ENCODE measurements around the gene STXBP4. TPM values are rescaled to one million over a fixed set of nuclear protein-coding genes. Genes with fewer than 3 reads are reported as not detected.

The STXBP4 gene
- total RNA-seq, 4 donors from 2014 or later = 2.8 to 10.3 (median 5.6) TPM

GRCh38 chr17:54971147-54971546 is 2.6 kb downstream of the STXBP4 start:
- intact Hi-C loops (cut with DNase I; ENCODE audit: low total_unique reads) = no loop called here
- TF ChIP-seq CTCF (IDR thresholded peaks at IDR 0.05) = no peak
- TF ChIP-seq POLR2A (IDR thresholded peaks at IDR 0.05) = no peak
- no peak for DNase-seq (ENCODE audit: low spot score in 2 of 2)
- no peak overlapping the region for H3K4me3 ChIP-seq (ENCODE audit: low read depth, poor library complexity, severe bottlenecking)

- WGBS, 2 donors = 94 to 96% methylated on average over 3 of the region's 3 CpGs
- no peak for TF ChIP-seq CTCF (IDR thresholded peaks at IDR 0.05)
- no peak for TF ChIP-seq POLR2A (IDR thresholded peaks at IDR 0.05)
- H3K4me3 ChIP-seq (ENCODE audit: low read depth, poor library complexity, severe bottlenecking) = no peak overlapping the region
- intact Hi-C loops (cut with DNase I; ENCODE audit: low total_unique reads) = no loop called here
- DNase-seq (ENCODE audit: low spot score in 2 of 2) = no peak
Observed at GRCh38 chr17:54971901-54972300, 3.3 kb downstream of the STXBP4 start.

GRCh38 chr17:54972406-54973138 is 4.0 kb downstream of the STXBP4 start:
- intact Hi-C loops (cut with DNase I; ENCODE audit: low total_unique reads) = no loop called here
- WGBS, 2 donors = 78 to 87% methylated on average over 3 of the region's 3 CpGs
- DNase-seq (ENCODE audit: low spot score in 2 of 2) = no peak
- no peak for TF ChIP-seq CTCF (IDR thresholded peaks at IDR 0.05)
- TF ChIP-seq POLR2A (IDR thresholded peaks at IDR 0.05) = no peak
- H3K4me3 ChIP-seq (ENCODE audit: low read depth, poor library complexity, severe bottlenecking) = no peak overlapping the region

GRCh38 chr17:54974759-54975158 is 6.2 kb downstream of the STXBP4 start:
- no peak for DNase-seq (ENCODE audit: low spot score in 2 of 2)
- intact Hi-C loops (cut with DNase I; ENCODE audit: low total_unique reads) = no loop called here
- TF ChIP-seq CTCF (IDR thresholded peaks at IDR 0.05) (no peak), POLR2A (IDR thresholded peaks at IDR 0.05) (no peak)
- H3K4me3 ChIP-seq (ENCODE audit: low read depth, poor library complexity, severe bottlenecking) = no peak overlapping the region
- whole genome bisulfite sequencing, 2 donors = 86 to 92% methylated on average over 3 of the region's 3 CpGs

- no peak for TF ChIP-seq POLR2A (IDR thresholded peaks at IDR 0.05)
- no peak for TF ChIP-seq CTCF (IDR thresholded peaks at IDR 0.05)
- intact Hi-C loops (cut with DNase I; ENCODE audit: low total_unique reads) = no loop called here
- no peak overlapping the region for H3K4me3 ChIP-seq (ENCODE audit: low read depth, poor library complexity, severe bottlenecking)
- DNase-seq (ENCODE audit: low spot score in 2 of 2) = no peak
- WGBS, 2 donors = 94% methylated on average over 3 of the region's 3 CpGs
Observed at GRCh38 chr17:54976316-54976715, 7.8 kb downstream of the STXBP4 start.

- TF ChIP-seq CTCF (IDR thresholded peaks at IDR 0.05) (no peak), POLR2A (IDR thresholded peaks at IDR 0.05) (no peak)
- 90 to 94% methylated on average over 2 of the region's 2 CpGs for WGBS, 2 donors
- H3K4me3 ChIP-seq (ENCODE audit: low read depth, poor library complexity, severe bottlenecking) = no peak overlapping the region
- intact Hi-C loops (cut with DNase I; ENCODE audit: low total_unique reads) = no loop called here
- DNase-seq (ENCODE audit: low spot score in 2 of 2) = no peak
Observed at GRCh38 chr17:54977744-54978143, 9.2 kb downstream of the STXBP4 start.

Data from lower leg skin (tissue), 4 donors.